Skin epidermis (tissue), 12 donors: ENCODE measurements around the gene GID8.

Experiments used
- H3K27ac ChIP-seq, 21 experiments: fragments of 200-600 bp; sonication (generic) in 11 of 21; one replicate each; pipeline ENCODE4 v1.5.0; 2020; ENCODE audit warnings: mild to moderate bottlenecking in 3 of 21, inconsistent platforms in 2 of 21, moderate library complexity in 2 of 21
- H3K4me3 ChIP-seq, 7 experiments: fragments of 200-600 bp; sonication (generic) in 2 of 7; one replicate each; pipeline ENCODE4 v1.5.0; 2020; ENCODE audit warnings: inconsistent platforms in 2 of 7, mild to moderate bottlenecking in 2 of 7, moderate library complexity in 1 of 7

GID8 gene

DNA sequence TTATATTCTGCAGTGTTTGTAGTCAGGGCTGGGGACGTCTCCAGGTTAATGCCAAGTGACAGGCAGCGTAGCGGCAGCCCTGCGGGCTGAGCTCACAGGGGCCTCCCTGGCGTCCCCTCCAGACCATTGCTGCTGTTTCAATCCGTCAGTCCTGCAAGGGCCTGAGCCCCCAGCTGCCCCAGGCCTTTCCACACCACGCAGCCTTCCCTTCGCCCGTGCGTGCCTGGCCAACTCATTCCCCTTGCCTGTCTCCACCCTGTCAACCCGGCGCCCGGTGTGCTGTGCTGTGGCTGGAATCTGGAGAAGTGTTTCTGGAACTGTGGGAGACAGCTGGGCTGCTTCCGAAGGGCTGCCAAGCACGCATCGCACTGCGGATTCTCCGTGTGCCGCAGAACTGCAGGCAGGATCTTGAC is 56.9 kb downstream of the GID8 start:
- Histone ChIP-seq H3K4me3 (no peak overlapping the region), H3K27ac (no peak overlapping the region)

DNA sequence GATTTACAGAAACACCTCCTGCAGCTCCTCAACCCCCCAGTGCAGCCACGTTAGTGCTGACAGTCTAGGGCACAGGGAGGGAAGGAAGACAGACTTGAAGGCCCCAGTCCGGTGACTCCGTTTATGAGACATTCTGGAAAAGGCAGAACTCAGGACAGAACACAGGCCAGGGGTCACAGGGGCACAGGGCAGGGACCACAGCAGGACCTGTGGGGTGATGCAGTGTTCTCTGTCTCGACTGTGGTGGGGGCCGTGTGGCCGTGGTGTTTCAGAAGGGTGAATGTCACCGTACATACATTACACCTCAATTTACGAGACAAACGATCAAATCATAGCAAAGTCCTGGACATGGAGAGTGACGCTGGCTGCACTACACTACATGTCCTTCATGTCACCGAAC is 57.5 kb downstream of the GID8 start:
- Histone ChIP-seq H3K27ac (no peak overlapping the region), H3K4me3 (no peak overlapping the region)

GRCh38 chr20:62995898-62996595 is 58.1 kb downstream of the GID8 start:
- H3K4me3 ChIP-seq, result no peak overlapping the region
- H3K27ac ChIP-seq, result no peak overlapping the region

DNA sequence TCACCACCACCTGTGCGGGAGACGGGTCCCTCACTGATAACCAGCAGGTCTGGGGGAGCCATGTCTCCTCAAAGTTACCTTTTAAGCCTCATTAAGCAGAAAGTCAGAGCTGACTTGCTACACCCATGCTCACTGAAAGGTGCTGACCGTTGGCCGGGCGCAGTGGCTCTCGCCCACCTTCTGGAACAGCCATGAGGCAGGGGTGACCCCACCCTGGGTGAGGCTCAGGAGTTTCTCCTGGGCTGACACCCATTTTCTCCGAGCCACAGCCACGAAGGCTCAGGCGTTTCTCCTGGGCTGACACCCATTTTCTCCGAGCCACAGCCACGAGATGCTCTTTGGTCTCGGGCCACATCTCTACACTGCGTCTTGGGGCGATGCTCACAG is 58.6 kb downstream of the GID8 start:
- no peak overlapping the region for H3K4me3 ChIP-seq

DNA sequence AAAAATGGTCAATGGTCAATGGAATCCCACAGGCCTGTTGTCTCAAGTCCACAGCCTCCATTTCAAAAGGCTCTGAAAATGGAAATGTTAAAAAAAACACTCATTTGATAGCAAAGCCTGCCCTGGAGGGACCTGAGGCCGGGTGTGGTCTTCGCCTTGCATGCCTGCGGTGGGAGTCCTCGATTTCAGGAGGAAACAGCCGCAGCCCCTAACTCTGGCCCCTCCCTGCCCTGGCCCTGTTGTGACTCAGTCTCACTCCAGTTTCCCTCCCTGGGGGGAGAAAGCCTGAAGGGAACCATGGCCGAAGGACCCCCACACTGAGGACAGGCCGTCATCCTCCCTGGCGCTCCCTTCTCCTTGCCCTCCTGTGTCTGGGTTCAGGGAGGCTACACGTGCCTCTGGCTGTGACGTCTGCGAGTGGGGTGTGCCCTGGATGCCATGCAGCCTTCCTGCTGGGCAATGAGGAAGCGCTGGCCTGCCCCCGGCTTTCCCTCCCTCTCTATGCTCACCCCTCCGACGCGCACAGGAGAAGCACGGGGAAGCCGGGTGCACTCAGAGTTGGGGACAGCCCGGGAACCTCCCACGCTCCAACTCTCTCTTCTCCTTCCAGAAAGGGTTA is 59.6 kb downstream of the GID8 start:
- Histone ChIP-seq H3K4me3 (no peak overlapping the region), H3K27ac (no peak overlapping the region)

More for the DNA sequence above, 58.6 kb downstream of the GID8 start:
- H3K27ac ChIP-seq, result no peak overlapping the region
